DMS 273 treated with DMSO at 0.1 percent for 48 hours (cell line): ENCODE results near the gene FAM219B.
"Not testable (repeated sequence)": the region's sequence is repeated elsewhere in the genome, so short reads cannot be mapped to it uniquely, and the experiment has no call there.

Experiments used
- DNase-seq: peaks from one replicate; lab custom pipeline; 2025; lab: John Stamatoyannopoulos, UW

The FAM219B gene

GRCh38 chr15:74903676-74904075 is 3.0 kb downstream of the FAM219B start:
- DNase-seq = no peak

- DNase-seq = no peak
Measured at GRCh38 chr15:74902295-74903075, 4.2 kb downstream of the FAM219B start.

GRCh38 chr15:74901612-74902063 is 5.0 kb downstream of the FAM219B start:
- DNase-seq = no peak

GRCh38 chr15:74897300-74897701 is 9.3 kb downstream of the FAM219B start:
- DNase-seq = no peak

- no peak for DNase-seq
Measured at GRCh38 chr15:74896316-74896715, 10.3 kb downstream of the FAM219B start.

- DNase-seq = no peak
Measured at GRCh38 chr15:74895830-74896229, 10.8 kb downstream of the FAM219B start.

- not testable (repeated sequence) for DNase-seq
Measured at GRCh38 chr15:74894383-74894782, 12.3 kb downstream of the FAM219B start.

GRCh38 chr15:74893627-74894026 is 13.0 kb downstream of the FAM219B start:
- DNase-seq = no peak

- no peak for DNase-seq
Measured at GRCh38 chr15:74892931-74893330, 13.7 kb downstream of the FAM219B start.

GRCh38 chr15:74892313-74892712 is 14.3 kb downstream of the FAM219B start:
- DNase-seq = no peak

- DNase-seq = no peak
Measured at GRCh38 chr15:74891469-74891868, 15.2 kb downstream of the FAM219B start.

- DNase-seq = no peak
Measured at GRCh38 chr15:74890665-74890960, 16.0 kb downstream of the FAM219B start.

- peak; percentile 22 for DNase-seq
Measured at GRCh38 chr15:74889883-74890664, 16.6 kb downstream of the FAM219B start, which contains the start of gene MPI. TSS of gene MPI (plus strand) at chr15:74890042. CDS start at chr15:74890074, 32 bp downstream.

GRCh38 chr15:74889390-74889882 is 17.2 kb downstream of the FAM219B start:
- DNase-seq = no peak

GRCh38 chr15:74888716-74889115 is 17.9 kb downstream of the FAM219B start:
- no peak for DNase-seq

- not testable (repeated sequence) for DNase-seq
Measured at GRCh38 chr15:74887537-74888193, 19.0 kb downstream of the FAM219B start.

GRCh38 chr15:74885461-74885860 is 21.2 kb downstream of the FAM219B start:
- no peak for DNase-seq

- no peak for DNase-seq
Measured at GRCh38 chr15:74884428-74885223, 22.0 kb downstream of the FAM219B start.

- DNase-seq = no peak
Measured at GRCh38 chr15:74882528-74882927, 24.1 kb downstream of the FAM219B start.

GRCh38 chr15:74878273-74878672 is 28.4 kb downstream of the FAM219B start:
- no peak for DNase-seq

GRCh38 chr15:74873756-74874424 is 32.8 kb downstream of the FAM219B start:
- no peak for DNase-seq
